Calu3 (cell line): ENCODE measurements around the gene ADAM19. TPM values are rescaled to one million over a fixed set of nuclear protein-coding genes. Genes with fewer than 3 reads are reported as not detected.
A peak's percentile ranks its signal among the peaks of the same experiment; 100 is the strongest.

ENCODE experiments used
- BruUV-seq: library from RNA; stranded (reverse); fragments of 400-500 nt; replicated peaks from 2 replicates; lab custom pipeline; 2021; lab: Mats Ljungman, UMichigan
- CTCF ChIA-PET: fragments of 300-600 bp; sonication (Branson Sonifier 250); formaldehyde crosslinking; loops from one replicate; lab custom pipeline; 2022; ENCODE audit warnings: antibody characterized with exemption; lab: Charles Lee
- DNase-seq: peaks from one replicate; pipeline ENCODE4 v3.0.0; 2022
- H3K27ac Mint-ChIP-seq: one replicate; pipeline ENCODE4 v1.8.0; 2022; ENCODE audit warnings: mixed read lengths; ENCODE audit not compliant: unreplicated experiment
- H3K27me3 Mint-ChIP-seq: one replicate; pipeline ENCODE4 v1.8.0; 2022; ENCODE audit warnings: mixed read lengths; ENCODE audit not compliant: unreplicated experiment
- H3K36me3 Mint-ChIP-seq: one replicate; pipeline ENCODE4 v1.8.0; 2022; ENCODE audit warnings: mild to moderate bottlenecking, moderate library complexity, mixed read lengths; ENCODE audit not compliant: insufficient read depth, unreplicated experiment
- H3K4me1 Mint-ChIP-seq: one replicate; pipeline ENCODE4 v1.8.0; 2022; ENCODE audit warnings: mild to moderate bottlenecking, low read depth, mixed read lengths; ENCODE audit not compliant: unreplicated experiment
- H3K4me3 Mint-ChIP-seq: one replicate; pipeline ENCODE4 v1.8.0; 2022; ENCODE audit warnings: mild to moderate bottlenecking, low read depth, moderate library complexity, mixed read lengths; ENCODE audit not compliant: unreplicated experiment
- H3K9me3 Mint-ChIP-seq: one replicate; pipeline ENCODE4 v1.8.0; 2022; ENCODE audit warnings: low read depth, mixed read lengths; ENCODE audit not compliant: unreplicated experiment
- intact Hi-C: fragments of 100-400 bp; cut with micrococcal nuclease; formaldehyde crosslinking; loops from one replicate; pipeline ENCODE4 v1.10.0; 2022; ENCODE audit not compliant: unreplicated experiment
- total RNA-seq: library from RNA; stranded (reverse); gene quantifications from 2 replicates; pipeline ENCODE4 v1.2.3, GENCODE V29; 2022
- TF ChIP-seq, protein P1 (sequence below): fragments of 200-600 bp; IDR thresholded peaks from one replicate; pipeline ENCODE4 v1.8.0; 2022; ENCODE audit warnings: antibody characterized with exemption; ENCODE audit not compliant: unreplicated experiment

The ADAM19 gene
- total RNA-seq, 1 experiment from 2014 or later: 16.2 TPM

DNA sequence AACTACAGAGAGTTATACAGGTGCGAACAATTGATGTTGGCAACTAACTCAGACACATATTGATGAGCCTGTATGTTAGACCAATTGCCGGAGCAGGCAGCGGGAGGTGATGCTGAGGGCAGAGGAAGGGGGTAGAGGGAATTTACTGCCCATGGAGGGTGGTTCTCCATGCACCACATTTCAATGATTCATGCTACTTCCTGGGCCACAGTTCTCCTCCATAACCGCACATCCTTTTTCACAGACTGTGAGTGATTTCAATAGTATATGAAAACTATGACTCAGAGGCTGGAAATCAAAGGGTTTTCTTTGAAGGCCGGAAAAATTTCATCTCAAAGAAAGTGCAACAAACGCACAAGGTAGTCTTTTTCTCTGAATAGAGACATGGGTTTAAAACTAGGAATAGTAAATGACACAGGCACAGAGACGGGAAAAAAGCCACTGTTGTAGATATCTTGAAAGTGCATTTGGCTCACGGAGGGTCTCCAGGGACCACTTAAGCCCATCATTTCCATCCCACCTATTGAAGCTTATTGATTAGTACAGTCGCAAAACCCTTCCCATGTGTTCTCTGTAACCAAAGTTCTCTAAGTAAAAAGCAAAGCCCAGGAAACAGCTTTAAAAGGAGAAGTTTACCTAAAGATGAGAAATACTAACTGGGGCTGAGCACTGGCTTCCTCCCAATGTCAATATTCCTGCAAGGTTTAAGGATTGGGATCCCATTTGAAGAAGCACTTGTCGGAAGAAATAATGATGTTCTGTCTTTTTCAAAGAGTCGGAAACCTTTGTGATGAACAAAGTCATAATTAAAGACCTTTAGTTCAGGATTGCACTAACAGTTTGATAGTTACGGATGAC is 28.0 kb upstream of the ADAM19 start:
- H3K36me3 Mint-ChIP-seq: peaks cover 6% of the 10 kb centered on the region
- peak overlapping the region; percentile 77 for H3K27ac Mint-ChIP-seq
- TF ChIP-seq, protein P1, sequence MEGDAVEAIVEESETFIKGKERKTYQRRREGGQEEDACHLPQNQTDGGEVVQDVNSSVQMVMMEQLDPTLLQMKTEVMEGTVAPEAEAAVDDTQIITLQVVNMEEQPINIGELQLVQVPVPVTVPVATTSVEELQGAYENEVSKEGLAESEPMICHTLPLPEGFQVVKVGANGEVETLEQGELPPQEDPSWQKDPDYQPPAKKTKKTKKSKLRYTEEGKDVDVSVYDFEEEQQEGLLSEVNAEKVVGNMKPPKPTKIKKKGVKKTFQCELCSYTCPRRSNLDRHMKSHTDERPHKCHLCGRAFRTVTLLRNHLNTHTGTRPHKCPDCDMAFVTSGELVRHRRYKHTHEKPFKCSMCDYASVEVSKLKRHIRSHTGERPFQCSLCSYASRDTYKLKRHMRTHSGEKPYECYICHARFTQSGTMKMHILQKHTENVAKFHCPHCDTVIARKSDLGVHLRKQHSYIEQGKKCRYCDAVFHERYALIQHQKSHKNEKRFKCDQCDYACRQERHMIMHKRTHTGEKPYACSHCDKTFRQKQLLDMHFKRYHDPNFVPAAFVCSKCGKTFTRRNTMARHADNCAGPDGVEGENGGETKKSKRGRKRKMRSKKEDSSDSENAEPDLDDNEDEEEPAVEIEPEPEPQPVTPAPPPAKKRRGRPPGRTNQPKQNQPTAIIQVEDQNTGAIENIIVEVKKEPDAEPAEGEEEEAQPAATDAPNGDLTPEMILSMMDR: no peak
- no peaks in the 10 kb centered on the region for H3K27me3 Mint-ChIP-seq
- CTCF ChIA-PET: no interaction called here
- intact Hi-C loops: no loop called here
- peak; percentile 56 for DNase-seq
- peak overlapping the region; percentile 26 for H3K4me3 Mint-ChIP-seq
- peaks cover 4% of the 10 kb centered on the region for H3K9me3 Mint-ChIP-seq
- BruUV-seq: no TSS peak
- peaks cover 40% of the 10 kb centered on the region for H3K4me1 Mint-ChIP-seq

DNA sequence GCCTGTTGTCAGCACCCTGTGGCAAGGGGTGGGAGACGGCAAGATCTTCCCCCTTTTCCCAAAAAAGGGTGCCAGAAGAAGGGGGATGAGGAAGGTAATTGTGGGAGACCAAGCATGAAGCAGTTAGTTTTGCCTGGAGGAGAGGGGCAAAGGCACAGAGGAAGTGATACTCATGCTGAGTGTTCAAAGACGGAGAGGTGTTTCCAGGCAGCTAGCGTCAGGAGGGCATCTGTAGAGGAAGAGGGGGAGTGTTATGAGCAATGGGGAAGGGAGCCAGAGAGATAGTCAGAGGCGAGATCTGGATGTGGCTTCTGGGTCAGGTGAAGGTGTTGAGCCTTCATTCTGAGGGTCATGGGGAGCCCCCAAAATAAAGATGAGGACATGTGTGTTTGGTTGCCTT is 26.9 kb upstream of the ADAM19 start:
- no peak for DNase-seq
- Mint-ChIP-seq H3K4me3 (no peak overlapping the region), H3K4me1 (peaks cover 33% of the 10 kb centered on the region), H3K27me3 (no peaks in the 10 kb centered on the region), H3K36me3 (peaks cover 6% of the 10 kb centered on the region), H3K27ac (peak overlapping the region; percentile 77), H3K9me3 (peaks cover 4% of the 10 kb centered on the region)
- intact Hi-C loops: no loop called here
- no TSS peak for BruUV-seq
- CTCF ChIA-PET: no interaction called here
- TF ChIP-seq, protein P1: no peak

DNA sequence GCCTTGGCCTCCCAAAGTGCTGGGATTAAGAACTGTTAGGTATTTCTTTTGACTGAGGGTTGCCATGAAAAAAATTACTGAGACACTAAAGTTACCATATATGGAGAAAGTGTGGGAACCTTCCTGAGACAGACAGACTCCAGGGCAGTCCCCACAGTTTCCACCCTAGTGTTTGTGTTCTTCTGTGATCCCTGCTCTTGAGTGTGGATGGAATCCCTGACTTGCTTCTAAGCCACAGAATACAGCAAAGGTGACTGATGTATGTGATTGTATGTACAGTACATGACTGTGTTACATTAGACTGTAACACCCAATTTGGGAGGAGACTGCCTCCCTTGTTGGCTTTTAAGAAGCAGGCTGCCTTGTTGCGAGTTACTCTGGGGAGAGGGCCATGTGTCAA is 24.7 kb upstream of the ADAM19 start:
- no TSS peak for BruUV-seq
- peaks cover 26% of the 10 kb centered on the region for H3K4me1 Mint-ChIP-seq
- intact Hi-C loops: no loop called here
- H3K27me3 Mint-ChIP-seq: no peaks in the 10 kb centered on the region
- DNase-seq: no peak
- H3K36me3 Mint-ChIP-seq: peaks cover 6% of the 10 kb centered on the region
- CTCF ChIA-PET: no interaction called here
- peaks cover 4% of the 10 kb centered on the region for H3K9me3 Mint-ChIP-seq
- no peak overlapping the region for H3K27ac Mint-ChIP-seq
- TF ChIP-seq, protein P1: no peak
- no peak overlapping the region for H3K4me3 Mint-ChIP-seq

DNA sequence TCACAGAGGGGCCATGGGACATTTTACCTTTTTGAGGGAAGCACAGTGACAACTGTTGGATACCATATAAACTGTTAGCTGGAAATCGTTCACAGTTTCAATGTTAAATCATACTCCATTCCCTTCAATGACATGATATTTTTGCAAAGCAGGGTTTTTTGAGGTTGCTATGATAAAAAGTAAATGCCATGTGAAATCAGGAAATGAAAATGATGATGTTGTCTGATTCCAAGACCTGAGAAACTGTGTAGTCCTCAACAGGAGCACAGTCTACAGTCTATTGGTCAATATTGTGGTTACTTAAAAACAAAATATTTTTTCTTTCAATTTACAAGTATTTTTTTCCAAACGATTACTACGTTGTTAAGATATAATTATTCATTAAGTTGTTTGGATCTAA is 24.0 kb upstream of the ADAM19 start:
- BruUV-seq: no TSS peak
- CTCF ChIA-PET: no interaction called here
- TF ChIP-seq, protein P1: no peak
- peaks cover 26% of the 10 kb centered on the region for H3K4me1 Mint-ChIP-seq
- no peak for DNase-seq
- H3K9me3 Mint-ChIP-seq: peaks cover 4% of the 10 kb centered on the region
- no peaks in the 10 kb centered on the region for H3K27me3 Mint-ChIP-seq
- H3K27ac Mint-ChIP-seq: no peak overlapping the region
- H3K4me3 Mint-ChIP-seq: no peak overlapping the region
- H3K36me3 Mint-ChIP-seq: peaks cover 6% of the 10 kb centered on the region
- intact Hi-C loops: no loop called here
